Skeletal muscle satellite cell (primary cell): ENCODE data around the gene NUP188.

Source experiments
- H3K27me3 ChIP-seq: 2 replicates; pipeline ENCODE4 v1.7.0; 2013; ENCODE audit warnings: low read length; ENCODE audit not compliant: control insufficient read depth, insufficient read depth
- H3K36me3 ChIP-seq: 2 replicates; pipeline ENCODE4 v1.7.0; 2013; ENCODE audit warnings: mild to moderate bottlenecking, control low read depth, low read length; ENCODE audit not compliant: insufficient read depth
- H3K4me1 ChIP-seq: 2 replicates; pipeline ENCODE4 v1.7.0; 2013; ENCODE audit warnings: low read length; ENCODE audit not compliant: control insufficient read depth, insufficient read depth
- H3K4me2 ChIP-seq: 2 replicates; pipeline ENCODE4 v1.7.0; 2013; ENCODE audit warnings: mild to moderate bottlenecking, low read length
- H3K4me3 ChIP-seq: 2 replicates; pipeline ENCODE4 v1.7.0; 2013; ENCODE audit warnings: low read length
- H3K9ac ChIP-seq: 2 replicates; pipeline ENCODE4 v1.7.0; 2013; ENCODE audit warnings: mild to moderate bottlenecking, low read depth, low read length, moderate library complexity
- H3K9me3 ChIP-seq: replicated peaks from 2 replicates; pipeline ENCODE4 v1.7.0; 2013; ENCODE audit warnings: mild to moderate bottlenecking, control low read depth, low read length

Gene NUP188

DNA sequence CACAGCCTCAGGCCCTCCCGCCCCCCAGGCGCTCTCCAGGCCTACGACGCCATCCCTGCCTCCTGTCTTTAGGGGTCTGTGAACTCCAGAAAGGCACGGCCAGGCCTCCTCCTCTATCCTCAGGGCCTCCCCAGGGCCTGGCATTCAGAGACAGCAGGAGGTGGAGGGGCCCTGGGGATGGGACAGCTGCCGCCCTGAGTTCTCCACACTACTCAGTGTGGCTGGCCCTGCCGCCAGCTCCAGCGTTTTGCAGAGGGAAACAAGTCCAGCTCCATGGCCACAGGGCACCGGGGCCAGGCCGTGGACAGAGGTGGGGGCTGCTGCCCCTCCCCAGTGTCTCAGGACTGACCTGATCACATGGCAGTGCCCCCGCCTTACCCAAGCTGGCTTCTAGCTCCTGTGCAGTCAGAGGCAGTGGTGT, 64.3 kb downstream of the NUP188 start:
- Histone ChIP-seq H3K36me3 (peaks cover 38% of the 10 kb centered on the region), H3K4me1 (no peaks in the 10 kb centered on the region)

GRCh38 chr9:129012343-129012742, 64.8 kb downstream of the NUP188 start:
- Histone ChIP-seq H3K9me3 (no peaks in the 10 kb centered on the region), H3K9ac (no peak overlapping the region), H3K4me1 (no peaks in the 10 kb centered on the region), H3K4me2 (no peak overlapping the region), H3K27me3 (no peaks in the 10 kb centered on the region), H3K4me3 (no peak overlapping the region), H3K36me3 (peaks cover 33% of the 10 kb centered on the region)

More for the DNA sequence above, 64.3 kb downstream of the NUP188 start:
- H3K9me3 ChIP-seq, result no peaks in the 10 kb centered on the region
- H3K27me3 ChIP-seq, result no peaks in the 10 kb centered on the region
- H3K4me2 ChIP-seq, result no peak overlapping the region
- no peak overlapping the region for H3K9ac ChIP-seq
- no peak overlapping the region for H3K4me3 ChIP-seq

GRCh38 chr9:129012893-129013448, 65.5 kb downstream of the NUP188 start:
- Histone ChIP-seq H3K9me3 (no peaks in the 10 kb centered on the region), H3K27me3 (no peaks in the 10 kb centered on the region), H3K9ac (no peak overlapping the region), H3K36me3 (peaks cover 27% of the 10 kb centered on the region), H3K4me1 (no peaks in the 10 kb centered on the region), H3K4me2 (no peak overlapping the region), H3K4me3 (no peak overlapping the region)

- Histone ChIP-seq H3K4me1 (no peaks in the 10 kb centered on the region), H3K4me3 (no peak overlapping the region), H3K27me3 (no peaks in the 10 kb centered on the region), H3K9me3 (no peaks in the 10 kb centered on the region), H3K4me2 (no peak overlapping the region), H3K36me3 (peaks cover 26% of the 10 kb centered on the region), H3K9ac (no peak overlapping the region)
These were observed 66.2 kb downstream of the NUP188 start for GRCh38 chr9:129013674-129014073.

GRCh38 chr9:129014124-129014523, 66.6 kb downstream of the NUP188 start:
- Histone ChIP-seq H3K4me2 (no peak overlapping the region), H3K9me3 (no peaks in the 10 kb centered on the region), H3K4me1 (no peaks in the 10 kb centered on the region), H3K9ac (no peak overlapping the region), H3K27me3 (no peaks in the 10 kb centered on the region), H3K4me3 (no peak overlapping the region), H3K36me3 (peaks cover 26% of the 10 kb centered on the region)

DNA sequence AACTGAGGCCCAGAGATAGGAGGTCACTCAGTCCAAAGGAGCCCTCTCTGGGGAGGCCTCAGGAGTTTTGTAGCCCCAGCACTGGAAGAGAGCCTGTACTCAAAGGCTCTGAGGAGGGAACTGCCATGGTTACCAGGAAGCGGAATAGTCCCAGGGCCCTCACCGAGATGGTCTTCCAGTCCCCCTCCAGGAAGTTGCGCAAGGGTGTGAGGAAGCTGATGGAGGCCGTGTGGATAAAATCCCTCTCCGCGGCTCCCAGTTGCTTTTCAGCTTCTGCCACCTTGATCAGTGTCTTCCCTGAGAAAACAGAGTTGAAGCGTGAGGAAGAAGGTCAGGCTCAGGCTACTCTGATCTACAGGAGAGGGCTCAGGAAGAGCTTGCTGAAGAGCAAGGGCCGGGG, 67.1 kb downstream of the NUP188 start:
- Histone ChIP-seq H3K9ac (no peak overlapping the region), H3K4me2 (no peak overlapping the region), H3K4me3 (no peak overlapping the region), H3K27me3 (no peaks in the 10 kb centered on the region), H3K9me3 (no peaks in the 10 kb centered on the region), H3K4me1 (no peaks in the 10 kb centered on the region), H3K36me3 (peaks cover 26% of the 10 kb centered on the region)

- Histone ChIP-seq H3K9me3 (no peaks in the 10 kb centered on the region), H3K9ac (no peak overlapping the region), H3K4me1 (peaks cover 10% of the 10 kb centered on the region), H3K27me3 (no peaks in the 10 kb centered on the region), H3K36me3 (no peaks in the 10 kb centered on the region), H3K4me2 (no peak overlapping the region), H3K4me3 (no peak overlapping the region)
These were observed 73.6 kb downstream of the NUP188 start for GRCh38 chr9:129021091-129021490.

DNA sequence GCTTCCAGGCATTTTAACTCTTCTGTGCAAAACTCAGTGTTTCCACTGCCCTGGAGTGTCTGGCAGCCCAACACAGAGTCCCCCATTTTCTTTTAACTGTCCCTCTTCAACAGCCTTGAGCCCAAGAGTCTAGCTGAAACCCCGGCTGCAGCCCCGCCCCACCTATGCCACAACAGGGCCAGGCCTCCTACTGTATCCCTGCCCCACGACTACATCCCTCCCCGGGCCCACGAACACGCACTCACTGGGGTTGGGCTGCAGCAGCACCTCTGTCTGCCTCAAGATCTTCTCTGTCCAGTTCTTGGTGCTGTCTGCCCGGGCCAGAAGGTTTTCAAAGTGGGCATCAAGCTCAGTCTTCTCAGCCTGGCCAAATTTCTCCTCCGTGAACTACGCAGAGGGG, 74.5 kb downstream of the NUP188 start:
- Histone ChIP-seq H3K27me3 (no peaks in the 10 kb centered on the region), H3K9me3 (no peaks in the 10 kb centered on the region), H3K9ac (no peak overlapping the region), H3K4me3 (no peak overlapping the region), H3K4me2 (no peak overlapping the region), H3K36me3 (no peaks in the 10 kb centered on the region), H3K4me1 (peaks cover 16% of the 10 kb centered on the region)

- Histone ChIP-seq H3K36me3 (no peaks in the 10 kb centered on the region), H3K4me1 (peaks cover 24% of the 10 kb centered on the region), H3K4me3 (no peak overlapping the region), H3K9me3 (no peaks in the 10 kb centered on the region), H3K27me3 (no peaks in the 10 kb centered on the region), H3K9ac (peak overlapping the region; percentile 9), H3K4me2 (peak overlapping the region; percentile 17)
These were observed 75.8 kb downstream of the NUP188 start for GRCh38 chr9:129023036-129023907.

DNA sequence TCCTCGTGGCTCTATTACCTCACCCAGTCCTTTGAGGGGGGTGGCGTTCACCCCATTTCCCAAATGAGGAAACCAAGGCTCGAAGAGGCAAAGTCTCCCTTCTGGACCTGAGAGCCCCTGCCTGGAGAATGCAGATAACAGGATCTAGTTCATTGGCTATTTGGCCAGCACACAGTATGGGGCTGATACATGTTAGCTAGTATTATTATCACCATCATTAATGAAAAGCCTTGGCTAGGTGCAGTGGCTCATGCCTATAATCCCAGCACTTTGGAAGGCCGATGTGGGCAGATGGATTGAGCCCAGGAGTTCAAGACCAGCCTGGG, 76.4 kb downstream of the NUP188 start:
- Histone ChIP-seq H3K4me3 (no peak overlapping the region), H3K9ac (peak overlapping the region; percentile 9), H3K4me1 (peaks cover 24% of the 10 kb centered on the region), H3K4me2 (peak overlapping the region; percentile 17), H3K36me3 (no peaks in the 10 kb centered on the region), H3K9me3 (no peaks in the 10 kb centered on the region), H3K27me3 (no peaks in the 10 kb centered on the region)

GRCh38 chr9:129026442-129027223, 79.1 kb downstream of the NUP188 start:
- H3K4me3 ChIP-seq, result peak overlapping the region; percentile 87
- peaks cover 24% of the 10 kb centered on the region for H3K4me1 ChIP-seq
- no peaks in the 10 kb centered on the region for H3K36me3 ChIP-seq
- H3K4me2 ChIP-seq, result peak overlapping the region; percentile 98
- H3K27me3 ChIP-seq, result no peaks in the 10 kb centered on the region
- H3K9ac ChIP-seq, result no peak overlapping the region
- H3K9me3 ChIP-seq, result no peaks in the 10 kb centered on the region
